HUES64 (cell line): ENCODE measurements around the gene KLK10.

Experiments
- H3K27ac ChIP-seq: 2 replicates; pipeline ENCODE4 v1.7.0; 2013; ENCODE audit warnings: low read depth, low read length, inconsistent platforms
- H3K27me3 ChIP-seq: 2 replicates; pipeline ENCODE4 v1.6.1; 2013; ENCODE audit warnings: mild to moderate bottlenecking, low read length; ENCODE audit not compliant: insufficient read depth
- H3K36me3 ChIP-seq: 2 replicates; pipeline ENCODE4 v1.6.1; 2013; ENCODE audit warnings: mild to moderate bottlenecking, low read length; ENCODE audit not compliant: insufficient read depth
- H3K4me1 ChIP-seq: 2 replicates; pipeline ENCODE4 v1.6.1; 2013; ENCODE audit warnings: mild to moderate bottlenecking, low read length, moderate library complexity; ENCODE audit not compliant: insufficient read depth
- H3K4me3 ChIP-seq: 2 replicates; pipeline ENCODE4 v1.5.1; 2013; ENCODE audit warnings: mild to moderate bottlenecking, low read length, moderate library complexity
- H3K9ac ChIP-seq: 2 replicates; pipeline ENCODE4 v1.6.1; 2013; ENCODE audit warnings: mild to moderate bottlenecking, low read depth, low read length
- H3K9me3 ChIP-seq: 2 replicates; pipeline ENCODE4 v1.6.1; 2013; ENCODE audit warnings: low read depth, low read length; ENCODE audit not compliant: insufficient read depth
- WGBS: fragments of 150-250, 120-280 bp; methylation state at CpG from one replicate; pipeline ENCODE4 v1.1.7; 2013; ENCODE audit warnings: missing lambda C conversion rate; 5-methylcytosine and 5-hydroxymethylcytosine counted together

Gene KLK10

DNA sequence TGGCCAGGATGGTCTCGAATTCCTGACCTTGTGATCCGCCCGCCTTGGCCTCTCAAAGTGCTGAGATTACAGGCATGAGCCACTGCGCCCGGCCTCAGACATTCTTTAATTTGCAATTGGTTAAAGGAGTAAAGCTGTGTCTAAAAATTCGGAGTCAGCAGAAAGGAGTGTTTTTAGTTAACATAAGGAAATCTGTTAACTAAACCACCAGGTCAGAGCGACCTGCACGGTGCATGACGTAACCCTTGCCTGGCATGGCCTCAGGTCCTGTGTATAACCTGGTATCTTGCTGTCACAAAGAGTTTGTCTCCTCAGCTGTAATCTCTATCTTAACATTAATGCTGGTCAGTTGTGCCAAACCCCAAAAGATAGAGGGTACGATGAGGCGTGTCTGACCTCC is 24.8 kb upstream of the KLK10 start:
- Histone ChIP-seq H3K27me3 (no peaks in the 10 kb centered on the region), H3K9ac (no peak overlapping the region), H3K27ac (no peak overlapping the region), H3K9me3 (no peaks in the 10 kb centered on the region), H3K4me3 (no peak overlapping the region), H3K4me1 (peaks cover 19% of the 10 kb centered on the region), H3K36me3 (no peaks in the 10 kb centered on the region)
- 93% methylated on average over 11 of the region's 11 CpGs for WGBS

DNA sequence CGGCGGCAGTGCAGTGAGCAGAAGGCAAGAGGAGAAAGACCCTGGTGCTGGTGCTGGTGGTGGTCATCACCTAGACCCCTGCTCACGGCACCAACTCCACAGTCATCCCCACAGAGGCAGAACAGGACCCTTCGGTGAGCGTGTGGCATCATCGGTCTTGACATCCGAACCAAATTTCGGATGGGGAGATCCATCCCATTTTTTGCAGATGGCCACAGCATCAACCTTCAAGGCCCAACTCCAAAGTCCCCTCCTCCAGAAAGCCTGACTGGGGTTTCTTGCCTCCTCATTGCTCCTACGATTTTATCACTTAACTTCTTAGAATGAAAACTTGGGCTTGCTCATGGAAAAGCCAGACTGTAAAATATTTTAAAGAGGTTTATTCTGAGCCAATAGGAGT is 24.0 kb upstream of the KLK10 start:
- WGBS: 85% methylated on average over 9 of the region's 9 CpGs
- Histone ChIP-seq H3K4me3 (no peak overlapping the region), H3K36me3 (no peaks in the 10 kb centered on the region)

DNA sequence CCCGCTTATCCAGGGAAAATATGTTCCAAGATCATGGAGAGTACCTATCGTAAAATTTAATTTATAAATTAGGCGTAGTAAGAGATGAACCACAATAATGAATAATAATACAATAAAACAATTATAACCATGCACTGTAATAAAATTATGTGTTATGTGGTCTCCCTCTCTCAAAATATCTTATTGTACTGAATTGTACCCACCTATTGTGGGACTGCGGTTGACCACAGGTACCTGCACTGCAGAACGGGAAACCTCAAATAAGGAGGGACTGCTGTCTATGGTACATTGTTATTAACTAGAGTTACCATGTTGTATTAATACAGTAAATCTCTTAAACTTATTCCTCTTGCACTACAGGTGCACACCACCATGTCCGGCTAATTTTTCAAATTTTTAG is 20.6 kb upstream of the KLK10 start:
- no peak overlapping the region for H3K9ac ChIP-seq
- 100% methylated on average over 1 of the region's 6 CpGs for WGBS
- H3K9me3 ChIP-seq: no peaks in the 10 kb centered on the region
- no peaks in the 10 kb centered on the region for H3K27me3 ChIP-seq
- no peaks in the 10 kb centered on the region for H3K4me1 ChIP-seq
- H3K36me3 ChIP-seq: no peaks in the 10 kb centered on the region
- no peak overlapping the region for H3K27ac ChIP-seq
- H3K4me3 ChIP-seq: no peak overlapping the region

More for the DNA sequence above, 24.0 kb upstream of the KLK10 start:
- Histone ChIP-seq H3K27ac (no peak overlapping the region), H3K9ac (no peak overlapping the region), H3K9me3 (no peaks in the 10 kb centered on the region), H3K4me1 (peaks cover 19% of the 10 kb centered on the region), H3K27me3 (no peaks in the 10 kb centered on the region)

GRCh38 chr19:51036519-51036918 is 17.0 kb upstream of the KLK10 start:
- Histone ChIP-seq H3K36me3 (no peaks in the 10 kb centered on the region), H3K27ac (no peak overlapping the region), H3K27me3 (0 out of 2 replicates have a peak, but pooled peaks cover 3% of the 10 kb centered on the region), H3K9me3 (no peaks in the 10 kb centered on the region), H3K4me1 (no peaks in the 10 kb centered on the region), H3K9ac (no peak overlapping the region), H3K4me3 (no peak overlapping the region)
- WGBS: 64% methylated on average over 9 of the region's 9 CpGs

GRCh38 chr19:51034704-51035103 is 15.2 kb upstream of the KLK10 start, which contains the start of gene KLK12:
TSS of gene KLK12 (minus strand) at chr19:51035002. CDS start at chr19:51034621, 381 bp downstream.
- Histone ChIP-seq H3K36me3 (no peaks in the 10 kb centered on the region), H3K4me1 (no peaks in the 10 kb centered on the region), H3K27ac (no peak within 1 kb of the TSS), H3K27me3 (0 out of 2 replicates have a peak, but pooled peaks cover 3% of the 10 kb centered on the region), H3K9me3 (no peaks in the 10 kb centered on the region), H3K9ac (no peak within 1 kb of the TSS), H3K4me3 (no peak within 1 kb of the TSS)
- WGBS: 74% methylated on average over 10 of the region's 11 CpGs

DNA sequence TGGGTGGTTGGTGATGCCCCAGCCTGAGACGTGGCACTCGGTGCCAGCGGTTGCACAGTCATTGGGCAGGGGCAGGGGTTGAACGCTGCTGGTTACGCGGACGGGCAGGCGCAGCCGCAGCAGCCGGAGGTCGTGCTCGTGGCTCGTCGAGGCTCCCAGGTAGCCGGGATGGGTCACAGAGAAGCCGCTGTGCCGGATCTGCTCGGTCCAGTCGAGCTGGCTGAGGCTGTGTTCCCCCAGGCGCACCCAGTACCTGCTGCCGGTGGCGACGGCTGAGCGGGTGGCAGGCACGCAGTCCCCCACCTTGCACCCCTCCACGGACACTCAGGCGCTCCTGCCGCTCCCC is 12.3 kb upstream of the KLK10 start:
- no peaks in the 10 kb centered on the region for H3K9me3 ChIP-seq
- no peaks in the 10 kb centered on the region for H3K36me3 ChIP-seq
- WGBS: 94% methylated on average over 28 of the region's 28 CpGs
- H3K27me3 ChIP-seq: 0 out of 2 replicates have a peak, but pooled peaks cover 3% of the 10 kb centered on the region
- no peak overlapping the region for H3K27ac ChIP-seq
- no peak overlapping the region for H3K4me3 ChIP-seq
- no peak overlapping the region for H3K9ac ChIP-seq
- H3K4me1 ChIP-seq: no peaks in the 10 kb centered on the region

DNA sequence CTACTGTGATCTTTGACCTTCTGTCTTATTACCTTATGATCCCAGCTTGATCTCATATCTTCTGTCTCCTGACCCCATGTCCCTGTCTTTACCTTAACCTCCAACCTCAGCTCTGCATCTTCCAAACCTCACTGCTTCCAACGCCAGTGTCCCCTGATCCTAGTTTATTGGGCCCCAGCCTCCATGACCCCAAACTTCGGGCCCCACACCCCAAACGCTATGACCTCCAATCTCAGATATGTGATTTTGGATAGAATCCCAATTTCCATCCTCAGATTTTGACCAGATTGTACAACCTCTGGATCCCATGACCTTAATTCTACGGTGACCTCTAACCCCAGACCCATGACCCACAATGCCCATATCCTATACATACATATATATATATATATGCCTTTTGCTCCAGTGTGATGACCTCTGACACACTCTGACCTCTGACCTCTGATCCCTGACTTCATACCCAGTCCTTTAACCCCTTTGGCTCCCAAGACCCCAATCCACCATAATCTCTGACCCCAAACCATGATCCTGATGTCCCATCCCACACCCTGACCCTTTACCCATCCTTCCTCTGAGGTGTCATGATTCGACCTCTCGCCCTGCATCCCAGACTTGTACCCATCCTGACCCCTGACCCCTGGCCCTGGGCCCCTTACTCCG is 11.8 kb upstream of the KLK10 start:
- 91% methylated on average over 7 of the region's 7 CpGs for WGBS
- H3K4me3 ChIP-seq: no peak overlapping the region
- H3K27ac ChIP-seq: no peak overlapping the region
- no peaks in the 10 kb centered on the region for H3K4me1 ChIP-seq
- H3K9me3 ChIP-seq: no peaks in the 10 kb centered on the region
- no peak overlapping the region for H3K9ac ChIP-seq
- no peaks in the 10 kb centered on the region for H3K36me3 ChIP-seq
- H3K27me3 ChIP-seq: 0 out of 2 replicates have a peak, but pooled peaks cover 3% of the 10 kb centered on the region

DNA sequence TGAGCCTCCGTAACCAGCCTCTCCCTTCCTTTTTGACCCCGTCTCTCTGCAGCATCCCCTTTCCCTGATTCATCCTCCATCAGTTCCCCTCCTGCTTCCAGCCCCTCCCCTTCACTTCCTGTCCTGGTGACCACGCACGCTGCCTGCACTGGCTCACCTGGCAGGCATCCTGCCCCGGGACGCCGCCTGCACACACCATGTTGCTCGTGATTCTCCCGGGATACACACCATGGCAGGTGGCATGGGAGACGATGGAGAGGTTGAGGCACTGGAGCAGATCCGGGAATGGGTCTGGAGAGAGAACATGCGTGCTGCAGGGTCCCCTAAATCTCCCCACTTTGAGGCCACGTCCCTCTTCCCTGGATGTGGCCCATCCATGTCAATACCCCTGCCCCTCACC is 11.1 kb upstream of the KLK10 start:
- Histone ChIP-seq H3K36me3 (no peaks in the 10 kb centered on the region), H3K27me3 (0 out of 2 replicates have a peak, but pooled peaks cover 3% of the 10 kb centered on the region), H3K4me3 (no peak overlapping the region), H3K27ac (no peak overlapping the region), H3K9me3 (no peaks in the 10 kb centered on the region), H3K4me1 (no peaks in the 10 kb centered on the region), H3K9ac (no peak overlapping the region)
- WGBS: 84% methylated on average over 13 of the region's 13 CpGs

DNA sequence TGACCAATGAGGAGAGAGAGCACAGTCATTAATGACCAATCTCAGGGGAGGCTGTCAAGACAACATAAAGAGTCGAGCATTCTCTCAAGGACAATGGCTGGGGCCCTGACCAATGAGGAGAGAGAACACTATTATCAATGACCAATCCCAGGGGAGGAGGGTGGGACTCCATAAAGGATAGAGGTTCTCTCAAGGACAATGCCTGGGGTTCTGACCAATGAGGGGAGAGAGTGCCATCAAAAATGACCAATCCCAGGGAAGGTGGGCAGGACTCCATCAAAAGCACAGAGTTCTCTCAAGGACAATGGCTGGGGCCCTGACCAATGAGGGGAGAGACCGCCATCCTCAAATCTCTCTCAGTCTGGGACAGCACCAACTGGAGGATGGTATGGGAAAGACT is 10.2 kb upstream of the KLK10 start:
- Histone ChIP-seq H3K27me3 (no peaks in the 10 kb centered on the region), H3K9me3 (no peaks in the 10 kb centered on the region), H3K27ac (no peak overlapping the region), H3K36me3 (no peaks in the 10 kb centered on the region), H3K4me1 (peaks cover 7% of the 10 kb centered on the region), H3K9ac (no peak overlapping the region), H3K4me3 (no peak overlapping the region)
- 93% methylated on average over 2 of the region's 2 CpGs for WGBS

- WGBS: 90% methylated on average over 5 of the region's 5 CpGs
- no peaks in the 10 kb centered on the region for H3K36me3 ChIP-seq
Measured at GRCh38 chr19:51027873-51028272, 8.4 kb upstream of the KLK10 start.

DNA sequence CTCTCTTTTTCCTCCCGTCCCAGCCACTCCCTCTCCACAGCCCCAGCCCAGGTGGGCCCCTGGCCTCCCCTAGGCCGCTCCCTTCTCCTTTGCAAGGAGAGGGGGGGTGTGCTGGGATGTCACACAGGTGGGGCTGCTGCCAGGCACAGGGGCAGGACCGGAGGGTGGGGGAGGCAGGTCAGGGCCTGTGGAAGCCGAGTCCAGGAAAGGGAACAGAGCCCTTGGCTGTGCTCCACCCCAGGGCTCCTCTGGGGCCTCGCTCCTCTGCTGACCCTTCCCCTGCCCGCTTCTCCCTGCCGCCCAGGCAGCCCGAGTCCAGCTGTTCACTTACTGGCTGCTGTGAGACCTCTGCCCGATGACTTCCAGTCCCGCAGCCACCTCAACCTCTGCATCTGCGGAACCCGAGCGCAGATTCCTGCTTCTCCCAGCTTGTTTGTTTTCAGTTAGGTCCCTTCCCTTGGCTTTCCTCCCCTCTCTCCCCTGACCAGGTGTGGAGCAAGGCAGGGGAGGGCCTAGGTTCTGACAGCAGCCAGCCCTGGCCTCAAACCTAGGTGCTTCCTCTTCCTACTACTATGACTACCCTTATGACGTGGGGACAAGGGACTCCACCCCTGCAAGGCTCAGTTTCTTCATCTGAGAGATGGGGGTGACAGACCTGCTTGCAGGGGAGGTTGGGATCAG is 7.8 kb upstream of the KLK10 start:
- Histone ChIP-seq H3K4me3 (no peak overlapping the region), H3K4me1 (peaks cover 8% of the 10 kb centered on the region), H3K27ac (no peak overlapping the region), H3K27me3 (no peaks in the 10 kb centered on the region), H3K9me3 (no peaks in the 10 kb centered on the region), H3K36me3 (no peaks in the 10 kb centered on the region), H3K9ac (no peak overlapping the region)
- WGBS: 78% methylated on average over 14 of the region's 14 CpGs

More at GRCh38 chr19:51027873-51028272, 8.4 kb upstream of the KLK10 start:
- Histone ChIP-seq H3K4me3 (no peak overlapping the region), H3K9me3 (no peaks in the 10 kb centered on the region), H3K4me1 (peaks cover 8% of the 10 kb centered on the region), H3K9ac (no peak overlapping the region), H3K27ac (no peak overlapping the region), H3K27me3 (no peaks in the 10 kb centered on the region)
